Measurements from ENCODE around the gene CRYAB.
"Not testable (repeated sequence)": the region's sequence is repeated elsewhere in the genome, so short reads cannot be mapped to it uniquely, and the experiment has no call there.

Gene CRYAB

DNA sequence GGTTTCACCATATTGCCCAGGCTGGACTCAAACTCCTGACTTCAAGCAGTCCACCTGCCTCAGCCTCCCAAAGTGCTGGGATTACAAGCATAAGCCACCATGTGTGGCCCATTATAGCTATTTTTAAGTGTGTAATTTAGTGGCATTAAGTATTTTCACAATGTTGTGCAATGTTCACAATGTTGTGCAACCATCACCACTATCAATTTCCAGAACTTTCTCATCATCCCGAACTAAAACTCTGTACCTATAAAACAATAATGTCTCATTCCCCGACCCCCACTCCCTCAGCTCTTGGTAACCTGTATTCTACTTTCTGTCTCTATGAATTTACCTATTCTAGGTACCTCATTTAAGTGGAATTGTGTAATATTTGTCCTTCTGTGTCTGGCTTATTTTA is 24.7 kb downstream of the CRYAB start:
- no peaks in the 10 kb centered on the region for H3K4me1 Mint-ChIP-seq
- no peak for ATAC-seq
- no peaks in the 10 kb centered on the region for H3K27me3 Mint-ChIP-seq

DNA sequence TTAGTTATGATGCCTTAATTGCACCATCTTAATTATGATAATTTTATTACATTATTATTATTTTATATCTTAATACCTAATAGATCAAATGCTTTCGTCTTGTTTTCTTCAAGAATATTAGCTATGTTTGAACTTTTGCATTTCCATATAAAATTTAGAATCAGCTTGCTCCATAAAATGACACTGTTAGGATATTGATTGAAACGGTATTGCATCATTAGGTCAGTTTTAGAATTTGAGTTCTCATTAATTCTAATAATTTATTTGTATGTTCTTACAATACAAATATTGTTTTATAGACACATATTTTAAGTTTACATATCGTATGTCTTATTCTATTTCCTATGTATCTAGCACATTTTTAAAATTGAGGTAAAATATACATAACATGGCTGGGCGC is 25.5 kb downstream of the CRYAB start:
- Mint-ChIP-seq H3K27me3 (no peaks in the 10 kb centered on the region), H3K4me3 (no peak overlapping the region), H3K9me3 (no peaks in the 10 kb centered on the region), H3K27ac (no peak overlapping the region), H3K36me3 (no peaks in the 10 kb centered on the region), H3K4me1 (no peaks in the 10 kb centered on the region)
- ATAC-seq: no peak

More for the DNA sequence above, 24.7 kb downstream of the CRYAB start:
- H3K27ac Mint-ChIP-seq: no peak overlapping the region
- no peaks in the 10 kb centered on the region for H3K36me3 Mint-ChIP-seq
- no peaks in the 10 kb centered on the region for H3K9me3 Mint-ChIP-seq
- H3K4me3 Mint-ChIP-seq: no peak overlapping the region

DNA sequence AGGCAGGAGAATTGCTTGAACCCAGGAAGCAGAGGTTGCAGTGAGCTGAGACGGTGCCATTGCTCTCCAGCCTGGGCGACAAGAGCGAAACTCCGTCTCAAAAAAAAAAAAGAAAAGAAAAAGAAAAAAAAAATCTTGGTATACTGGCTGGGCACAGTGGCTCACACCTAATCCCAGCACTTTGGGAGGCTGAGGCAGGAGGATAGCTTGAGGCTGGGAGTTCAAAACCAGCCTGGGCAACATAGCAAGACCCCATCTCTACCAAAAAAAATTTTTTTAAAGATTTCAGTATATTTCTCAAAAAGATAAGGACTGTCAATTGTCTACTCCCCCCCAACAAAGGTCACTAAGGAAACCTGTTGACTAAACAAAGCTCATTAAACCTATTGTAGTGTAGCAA is 26.5 kb downstream of the CRYAB start:
- not testable (repeated sequence) for H3K36me3 Mint-ChIP-seq, H3K27me3 Mint-ChIP-seq, H3K4me1 Mint-ChIP-seq, ATAC-seq, H3K4me3 Mint-ChIP-seq, H3K9me3 Mint-ChIP-seq, H3K27ac Mint-ChIP-seq

DNA sequence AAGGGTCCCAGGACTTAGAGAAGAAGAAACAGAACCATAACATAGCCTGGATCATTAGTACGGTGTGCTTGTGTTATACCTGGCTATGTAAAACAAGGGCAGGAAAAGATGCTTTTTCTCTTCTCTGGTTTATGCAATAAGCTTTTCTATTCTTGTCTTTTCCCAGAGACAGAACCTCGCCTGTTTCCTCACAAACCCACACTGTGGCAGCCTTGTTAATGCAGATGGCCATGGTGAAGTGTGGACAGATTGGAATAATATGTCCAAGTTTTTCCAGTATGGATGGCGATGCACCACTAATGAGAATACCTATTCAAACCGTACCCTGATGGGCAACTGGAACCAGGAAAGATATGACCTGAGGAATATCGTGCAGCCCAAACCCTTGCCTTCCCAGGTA is 29.4 kb downstream of the CRYAB start:
- no peak for ATAC-seq
- H3K27ac Mint-ChIP-seq: no peak overlapping the region
- no peaks in the 10 kb centered on the region for H3K36me3 Mint-ChIP-seq

DNA sequence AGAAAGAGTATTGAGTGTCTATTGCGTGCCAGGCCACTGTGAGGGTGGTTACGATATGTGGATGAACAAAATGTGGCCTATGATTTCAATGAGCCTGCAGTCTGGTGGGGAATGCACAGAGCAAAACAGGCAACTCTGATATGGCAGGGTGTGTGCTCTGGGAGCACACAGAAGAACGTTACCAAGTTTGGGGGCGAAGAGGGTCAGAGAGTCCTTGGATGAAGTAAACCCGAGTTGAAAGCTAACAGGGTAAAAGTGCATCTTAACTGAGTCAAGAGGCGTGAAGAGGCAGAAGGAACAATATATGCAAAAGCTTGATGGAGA is 32.0 kb downstream of the CRYAB start:
- no peak for ATAC-seq
- Mint-ChIP-seq H3K4me3 (peak overlapping the region; percentile 97), H3K27ac (peak overlapping the region; percentile 97), H3K4me1 (peaks cover 13% of the 10 kb centered on the region), H3K27me3 (no peaks in the 10 kb centered on the region), H3K36me3 (peaks cover 6% of the 10 kb centered on the region), H3K9me3 (no peaks in the 10 kb centered on the region)

More for the DNA sequence above, 29.4 kb downstream of the CRYAB start:
- Mint-ChIP-seq H3K4me1 (peaks cover 13% of the 10 kb centered on the region), H3K9me3 (no peaks in the 10 kb centered on the region), H3K4me3 (no peak overlapping the region), H3K27me3 (no peaks in the 10 kb centered on the region)

DNA sequence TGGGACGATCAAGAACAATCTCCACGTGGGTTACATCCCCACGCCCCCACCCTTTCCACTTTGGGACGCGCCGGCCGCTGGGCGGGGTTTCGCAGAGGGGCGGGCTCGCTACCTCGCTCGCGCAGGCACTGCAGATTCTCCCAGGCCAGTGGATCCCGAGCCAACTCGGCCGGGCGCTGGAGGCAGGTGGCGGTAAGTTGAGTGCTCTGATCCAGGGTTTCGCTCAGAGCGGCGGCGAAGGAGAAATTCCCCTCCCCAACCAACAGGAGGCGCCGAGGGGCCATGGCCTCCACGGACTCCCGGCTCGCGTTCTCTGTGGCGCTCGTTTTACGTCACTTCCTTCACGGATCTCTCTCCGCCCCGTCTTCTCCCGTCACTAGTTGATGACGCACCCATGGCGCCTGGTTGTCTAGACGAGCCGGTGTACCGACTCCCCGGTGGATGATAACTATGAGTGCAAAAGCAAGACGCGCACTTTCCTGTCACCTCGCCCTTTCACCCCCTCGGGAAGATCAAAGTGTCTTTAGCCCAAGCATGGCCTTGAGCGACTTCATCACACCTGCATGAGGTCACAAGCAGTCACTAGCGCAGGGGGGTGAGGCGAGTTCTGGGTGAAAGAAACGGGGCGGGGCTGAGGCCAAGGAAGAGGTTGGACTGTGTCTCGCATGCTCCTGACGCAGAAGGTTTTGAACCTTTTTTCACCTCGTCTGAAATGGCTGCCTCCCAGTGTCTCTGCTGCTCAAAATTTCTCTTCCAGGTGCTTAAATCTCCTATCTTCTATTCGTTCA is 32.5 kb downstream of the CRYAB start, which contains the start of the genes CFAP68 and FDXACB1:
TSS of gene CFAP68 (plus strand) at position 693 of the 788 bp plus-strand sequence. CDS start at position 713, 20 bp downstream.
TSS of gene FDXACB1 (minus strand) at position 317 of the 788 bp plus-strand sequence. CDS start at position 284, 33 bp downstream.
- Mint-ChIP-seq H3K9me3 (no peaks in the 10 kb centered on the region), H3K4me3 (peak within 1 kb of the TSS; percentile 97), H3K4me1 (peaks cover 13% of the 10 kb centered on the region), H3K27me3 (no peaks in the 10 kb centered on the region), H3K36me3 (peaks cover 6% of the 10 kb centered on the region), H3K27ac (peak within 1 kb of the TSS; percentile 97)
- ATAC-seq: peak; percentile 96

DNA sequence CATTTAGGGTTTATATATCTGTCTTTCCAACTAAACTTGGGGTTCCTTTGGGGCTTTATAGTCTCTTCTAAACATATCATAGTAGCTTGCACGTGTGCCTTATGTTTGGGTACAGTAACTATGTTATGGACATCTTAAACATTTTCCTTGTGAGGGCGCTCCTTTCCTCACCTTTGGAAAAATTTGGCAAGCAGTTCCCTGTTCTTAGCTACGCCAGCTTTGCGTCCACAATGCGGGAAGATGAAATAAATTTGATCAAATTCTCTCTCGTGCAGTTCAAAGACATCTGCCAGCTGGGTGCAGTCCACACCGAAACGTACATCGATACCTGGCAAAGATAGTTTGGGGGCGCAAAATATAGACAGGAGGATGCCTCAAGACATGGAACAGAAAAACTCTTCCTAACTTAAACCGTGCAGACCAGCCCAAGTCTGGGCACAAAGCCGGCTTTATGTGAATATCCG is 33.2 kb downstream of the CRYAB start:
- peak overlapping the region; percentile 97 for H3K27ac Mint-ChIP-seq
- no peak for ATAC-seq
- H3K36me3 Mint-ChIP-seq: peaks cover 10% of the 10 kb centered on the region
- H3K27me3 Mint-ChIP-seq: no peaks in the 10 kb centered on the region
- peak overlapping the region; percentile 97 for H3K4me3 Mint-ChIP-seq
- H3K9me3 Mint-ChIP-seq: no peaks in the 10 kb centered on the region
- H3K4me1 Mint-ChIP-seq: peaks cover 13% of the 10 kb centered on the region

DNA sequence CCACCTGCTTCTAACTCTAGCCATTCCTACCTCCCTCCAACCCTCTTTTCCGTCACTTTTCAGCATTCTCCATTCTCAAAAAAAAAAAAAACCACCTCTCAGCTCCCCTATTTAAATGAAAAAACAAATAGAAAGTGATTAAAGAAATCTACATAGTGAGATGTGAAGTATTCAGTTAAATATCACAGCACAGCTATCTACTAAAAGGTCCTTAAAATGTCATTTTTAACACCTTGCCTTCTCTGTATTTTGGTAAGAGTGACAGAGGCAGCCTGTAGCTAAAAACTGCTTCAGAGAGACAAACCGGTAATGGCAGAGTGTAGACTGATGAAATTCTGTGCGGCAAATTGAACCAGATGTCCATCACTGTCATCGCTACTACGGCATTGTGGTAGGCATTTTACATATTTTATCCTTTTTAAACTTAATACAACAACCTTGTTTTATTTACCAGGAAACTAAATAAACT is 39.8 kb downstream of the CRYAB start:
- no peak for ATAC-seq
- Mint-ChIP-seq H3K9me3 (no peaks in the 10 kb centered on the region), H3K27me3 (no peaks in the 10 kb centered on the region), H3K4me3 (peak overlapping the region; percentile 92), H3K27ac (peak overlapping the region; percentile 92), H3K36me3 (peaks cover 30% of the 10 kb centered on the region), H3K4me1 (peaks cover 25% of the 10 kb centered on the region)

DNA sequence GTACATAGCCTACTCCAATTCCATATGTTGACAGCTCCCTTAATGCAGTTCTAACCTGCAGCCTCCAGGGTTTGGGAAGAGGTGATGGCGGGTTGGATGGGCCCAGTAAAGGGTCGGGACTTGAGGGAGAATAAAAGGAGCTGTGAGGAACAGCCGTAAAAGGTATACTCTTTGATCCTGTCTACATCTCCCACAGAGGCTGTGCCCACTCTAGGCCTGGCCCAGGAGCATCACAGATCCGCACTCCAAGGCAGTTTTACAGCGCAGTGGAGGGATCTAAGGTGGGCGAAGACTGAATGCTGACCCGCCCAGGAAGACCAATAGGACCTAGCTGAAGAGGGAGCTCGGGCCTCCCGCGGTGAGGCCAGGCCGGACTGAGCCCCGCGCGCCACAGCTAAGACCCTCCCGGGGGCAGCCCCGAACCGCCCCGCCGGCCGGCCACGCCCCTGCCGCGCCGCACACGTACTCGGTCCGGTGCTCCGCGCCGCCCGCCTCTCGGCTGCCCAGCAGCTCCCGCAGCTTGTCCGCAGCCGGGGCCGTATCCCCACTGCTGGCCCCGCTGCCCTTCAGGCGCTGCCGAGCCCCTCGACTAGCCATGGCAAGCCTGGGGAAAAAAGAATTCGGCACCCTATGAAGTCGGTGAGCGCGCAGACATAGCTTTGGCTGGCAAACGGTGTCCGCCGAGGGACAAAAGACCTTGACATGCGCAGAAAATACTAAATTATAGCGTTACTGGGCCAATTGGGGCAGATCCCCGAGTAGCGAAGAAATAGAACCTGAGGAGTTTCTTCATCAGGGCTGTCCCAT is 40.5 kb downstream of the CRYAB start, which contains the start of gene ALG9:
TSS of gene ALG9 (minus strand) at position 696 of the 807 bp plus-strand sequence. CDS start at position 597, 99 bp downstream.
- Mint-ChIP-seq H3K27me3 (no peaks in the 10 kb centered on the region), H3K9me3 (no peaks in the 10 kb centered on the region), H3K27ac (peak within 1 kb of the TSS; percentile 92), H3K4me1 (peaks cover 25% of the 10 kb centered on the region), H3K36me3 (peaks cover 36% of the 10 kb centered on the region), H3K4me3 (peak within 1 kb of the TSS; percentile 92)
- peak; percentile 95 for ATAC-seq

DNA sequence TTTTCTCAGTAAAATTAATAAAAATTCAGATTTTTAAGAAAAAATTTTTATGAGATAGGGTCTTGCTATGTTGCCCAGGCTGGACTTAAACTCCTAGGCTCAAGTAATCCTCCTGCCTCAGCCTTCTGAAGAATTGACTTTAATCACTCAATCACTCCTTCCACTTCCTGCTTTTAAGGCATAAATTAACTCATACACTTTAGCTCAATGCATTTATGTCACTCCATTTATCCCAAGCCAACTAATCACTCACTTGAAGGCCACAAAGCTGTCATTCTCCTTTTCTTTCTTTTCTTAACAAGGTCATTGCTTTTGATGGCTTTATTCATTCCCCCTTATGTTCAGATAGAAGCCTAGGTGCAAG is 41.1 kb downstream of the CRYAB start:
- Mint-ChIP-seq H3K36me3 (peaks cover 37% of the 10 kb centered on the region), H3K9me3 (no peaks in the 10 kb centered on the region), H3K4me1 (peaks cover 25% of the 10 kb centered on the region), H3K27me3 (no peaks in the 10 kb centered on the region), H3K27ac (peak overlapping the region; percentile 92), H3K4me3 (peak overlapping the region; percentile 92)
- ATAC-seq: no peak

DNA sequence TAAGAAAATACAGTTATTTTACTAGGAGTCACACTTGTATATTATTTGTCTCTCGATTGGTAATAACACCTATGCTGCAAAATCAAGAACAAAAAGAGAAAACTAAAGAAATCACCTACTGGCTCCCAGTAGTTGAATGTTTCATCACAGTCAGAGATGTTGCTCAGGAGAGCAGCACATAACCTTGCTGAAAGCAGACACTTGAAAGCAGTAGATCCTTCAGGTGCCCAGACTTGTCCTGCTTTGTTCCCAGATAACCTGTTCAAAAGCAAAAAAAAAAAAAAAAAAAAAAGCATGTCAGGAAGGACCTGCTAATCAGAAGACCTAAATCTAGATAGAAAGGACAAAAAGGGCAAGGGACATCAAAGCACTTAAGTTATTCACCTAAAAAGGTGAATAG is 41.5 kb downstream of the CRYAB start:
- Mint-ChIP-seq H3K9me3 (no peaks in the 10 kb centered on the region), H3K36me3 (peaks cover 37% of the 10 kb centered on the region), H3K4me3 (no peak overlapping the region), H3K4me1 (peaks cover 25% of the 10 kb centered on the region), H3K27ac (peak overlapping the region; percentile 92), H3K27me3 (no peaks in the 10 kb centered on the region)
- no peak for ATAC-seq

DNA sequence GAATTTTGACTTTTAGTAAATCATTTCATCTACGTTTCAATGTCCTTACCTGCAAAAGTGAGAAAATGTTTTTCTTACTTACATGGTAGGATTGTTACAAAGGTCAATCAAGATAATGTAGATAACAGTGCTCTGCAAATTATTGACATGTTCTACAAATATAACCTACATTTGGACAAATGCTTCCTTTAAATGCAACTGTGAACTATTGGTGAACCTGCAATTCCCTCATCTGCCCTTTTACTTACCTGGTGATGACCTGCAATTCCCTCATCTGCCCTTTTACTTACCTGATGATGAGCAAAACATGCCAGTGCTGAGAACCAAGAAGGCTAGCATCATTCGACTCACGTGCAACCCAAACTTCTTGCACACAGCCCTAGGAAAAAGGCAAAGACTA is 51.3 kb downstream of the CRYAB start:
- Mint-ChIP-seq H3K9me3 (no peaks in the 10 kb centered on the region), H3K36me3 (peaks cover 58% of the 10 kb centered on the region), H3K27ac (no peak overlapping the region), H3K27me3 (no peaks in the 10 kb centered on the region), H3K4me3 (no peak overlapping the region), H3K4me1 (no peaks in the 10 kb centered on the region)
- ATAC-seq: no peak
